ENCODE data around the gene PTPRU. TPM values are rescaled to one million over a fixed set of nuclear protein-coding genes. Genes with fewer than 3 reads are reported as not detected.

Gene PTPRU
- total and polyA plus RNA-seq, 2 experiments from 2014 or later, result 8.0 to 105 TPM

DNA sequence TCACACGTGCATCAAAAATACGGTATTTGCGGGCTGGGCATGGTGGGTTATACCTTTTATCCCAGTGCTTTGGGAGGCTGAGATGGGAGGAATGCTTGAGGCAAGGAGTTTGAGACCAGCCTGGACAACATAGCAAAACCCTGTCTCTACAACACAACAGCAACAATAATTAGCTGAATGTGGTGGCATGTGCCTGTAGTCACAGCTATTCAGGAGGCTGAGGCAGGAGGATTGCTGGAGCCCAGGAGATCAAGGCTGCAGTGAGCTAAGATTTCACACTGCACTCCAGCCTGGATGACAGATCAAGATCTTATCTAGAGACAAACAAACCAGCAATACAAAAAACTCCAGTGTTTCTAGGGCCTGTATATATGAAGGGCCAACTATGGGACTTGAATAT lies 30.6 kb downstream of the PTPRU start:
- H3K4me2 ChIP-seq, result no peak overlapping the region
- no peak overlapping the region for H3K4me3 Mint-ChIP-seq
- no peaks in the 10 kb centered on the region for H3K36me3 ChIP-seq (ENCODE audit: insufficient read depth)
- no peak overlapping the region for H3K27ac ChIP-seq (ENCODE audit: low read depth)
- H3K27ac Mint-ChIP-seq, result no peak overlapping the region
- DNase-seq (ENCODE audit: low spot score) (no peak), ATAC-seq (no peak)
- H3F3A ChIP-seq (replicated peaks; ENCODE audit: low read depth), result no peaks in the 10 kb centered on the region
- peaks cover 2% of the 10 kb centered on the region; the same call in 1 of the 2 replicates for H3K79me2 ChIP-seq (replicated peaks; ENCODE audit: insufficient read depth)
- H3K4me3 ChIP-seq, result no peak overlapping the region
- no peaks in the 10 kb centered on the region; the same call in 1 of the 2 replicates for H4K20me1 ChIP-seq (replicated peaks; ENCODE audit: insufficient read depth)
- peaks cover 14% of the 10 kb centered on the region for H3K4me1 Mint-ChIP-seq
- H3K36me3 Mint-ChIP-seq (ENCODE audit: low read depth), result peaks cover 5% of the 10 kb centered on the region
- TF ChIP-seq, protein P1, sequence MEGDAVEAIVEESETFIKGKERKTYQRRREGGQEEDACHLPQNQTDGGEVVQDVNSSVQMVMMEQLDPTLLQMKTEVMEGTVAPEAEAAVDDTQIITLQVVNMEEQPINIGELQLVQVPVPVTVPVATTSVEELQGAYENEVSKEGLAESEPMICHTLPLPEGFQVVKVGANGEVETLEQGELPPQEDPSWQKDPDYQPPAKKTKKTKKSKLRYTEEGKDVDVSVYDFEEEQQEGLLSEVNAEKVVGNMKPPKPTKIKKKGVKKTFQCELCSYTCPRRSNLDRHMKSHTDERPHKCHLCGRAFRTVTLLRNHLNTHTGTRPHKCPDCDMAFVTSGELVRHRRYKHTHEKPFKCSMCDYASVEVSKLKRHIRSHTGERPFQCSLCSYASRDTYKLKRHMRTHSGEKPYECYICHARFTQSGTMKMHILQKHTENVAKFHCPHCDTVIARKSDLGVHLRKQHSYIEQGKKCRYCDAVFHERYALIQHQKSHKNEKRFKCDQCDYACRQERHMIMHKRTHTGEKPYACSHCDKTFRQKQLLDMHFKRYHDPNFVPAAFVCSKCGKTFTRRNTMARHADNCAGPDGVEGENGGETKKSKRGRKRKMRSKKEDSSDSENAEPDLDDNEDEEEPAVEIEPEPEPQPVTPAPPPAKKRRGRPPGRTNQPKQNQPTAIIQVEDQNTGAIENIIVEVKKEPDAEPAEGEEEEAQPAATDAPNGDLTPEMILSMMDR (conservative IDR thresholded peaks at IDR 0.05; ENCODE audit: low read depth in 2 of 2), result no peak
- no peak for TF ChIP-seq CREB1 (CRISPR knock-in tag; IDR thresholded peaks at IDR 0.05; ENCODE audit: low read depth)
- no peak for TF ChIP-seq EZH2 (IDR thresholded peaks at IDR 0.05; ENCODE audit: low read depth, unreplicated experiment)
- TF ChIP-seq, protein P2, sequence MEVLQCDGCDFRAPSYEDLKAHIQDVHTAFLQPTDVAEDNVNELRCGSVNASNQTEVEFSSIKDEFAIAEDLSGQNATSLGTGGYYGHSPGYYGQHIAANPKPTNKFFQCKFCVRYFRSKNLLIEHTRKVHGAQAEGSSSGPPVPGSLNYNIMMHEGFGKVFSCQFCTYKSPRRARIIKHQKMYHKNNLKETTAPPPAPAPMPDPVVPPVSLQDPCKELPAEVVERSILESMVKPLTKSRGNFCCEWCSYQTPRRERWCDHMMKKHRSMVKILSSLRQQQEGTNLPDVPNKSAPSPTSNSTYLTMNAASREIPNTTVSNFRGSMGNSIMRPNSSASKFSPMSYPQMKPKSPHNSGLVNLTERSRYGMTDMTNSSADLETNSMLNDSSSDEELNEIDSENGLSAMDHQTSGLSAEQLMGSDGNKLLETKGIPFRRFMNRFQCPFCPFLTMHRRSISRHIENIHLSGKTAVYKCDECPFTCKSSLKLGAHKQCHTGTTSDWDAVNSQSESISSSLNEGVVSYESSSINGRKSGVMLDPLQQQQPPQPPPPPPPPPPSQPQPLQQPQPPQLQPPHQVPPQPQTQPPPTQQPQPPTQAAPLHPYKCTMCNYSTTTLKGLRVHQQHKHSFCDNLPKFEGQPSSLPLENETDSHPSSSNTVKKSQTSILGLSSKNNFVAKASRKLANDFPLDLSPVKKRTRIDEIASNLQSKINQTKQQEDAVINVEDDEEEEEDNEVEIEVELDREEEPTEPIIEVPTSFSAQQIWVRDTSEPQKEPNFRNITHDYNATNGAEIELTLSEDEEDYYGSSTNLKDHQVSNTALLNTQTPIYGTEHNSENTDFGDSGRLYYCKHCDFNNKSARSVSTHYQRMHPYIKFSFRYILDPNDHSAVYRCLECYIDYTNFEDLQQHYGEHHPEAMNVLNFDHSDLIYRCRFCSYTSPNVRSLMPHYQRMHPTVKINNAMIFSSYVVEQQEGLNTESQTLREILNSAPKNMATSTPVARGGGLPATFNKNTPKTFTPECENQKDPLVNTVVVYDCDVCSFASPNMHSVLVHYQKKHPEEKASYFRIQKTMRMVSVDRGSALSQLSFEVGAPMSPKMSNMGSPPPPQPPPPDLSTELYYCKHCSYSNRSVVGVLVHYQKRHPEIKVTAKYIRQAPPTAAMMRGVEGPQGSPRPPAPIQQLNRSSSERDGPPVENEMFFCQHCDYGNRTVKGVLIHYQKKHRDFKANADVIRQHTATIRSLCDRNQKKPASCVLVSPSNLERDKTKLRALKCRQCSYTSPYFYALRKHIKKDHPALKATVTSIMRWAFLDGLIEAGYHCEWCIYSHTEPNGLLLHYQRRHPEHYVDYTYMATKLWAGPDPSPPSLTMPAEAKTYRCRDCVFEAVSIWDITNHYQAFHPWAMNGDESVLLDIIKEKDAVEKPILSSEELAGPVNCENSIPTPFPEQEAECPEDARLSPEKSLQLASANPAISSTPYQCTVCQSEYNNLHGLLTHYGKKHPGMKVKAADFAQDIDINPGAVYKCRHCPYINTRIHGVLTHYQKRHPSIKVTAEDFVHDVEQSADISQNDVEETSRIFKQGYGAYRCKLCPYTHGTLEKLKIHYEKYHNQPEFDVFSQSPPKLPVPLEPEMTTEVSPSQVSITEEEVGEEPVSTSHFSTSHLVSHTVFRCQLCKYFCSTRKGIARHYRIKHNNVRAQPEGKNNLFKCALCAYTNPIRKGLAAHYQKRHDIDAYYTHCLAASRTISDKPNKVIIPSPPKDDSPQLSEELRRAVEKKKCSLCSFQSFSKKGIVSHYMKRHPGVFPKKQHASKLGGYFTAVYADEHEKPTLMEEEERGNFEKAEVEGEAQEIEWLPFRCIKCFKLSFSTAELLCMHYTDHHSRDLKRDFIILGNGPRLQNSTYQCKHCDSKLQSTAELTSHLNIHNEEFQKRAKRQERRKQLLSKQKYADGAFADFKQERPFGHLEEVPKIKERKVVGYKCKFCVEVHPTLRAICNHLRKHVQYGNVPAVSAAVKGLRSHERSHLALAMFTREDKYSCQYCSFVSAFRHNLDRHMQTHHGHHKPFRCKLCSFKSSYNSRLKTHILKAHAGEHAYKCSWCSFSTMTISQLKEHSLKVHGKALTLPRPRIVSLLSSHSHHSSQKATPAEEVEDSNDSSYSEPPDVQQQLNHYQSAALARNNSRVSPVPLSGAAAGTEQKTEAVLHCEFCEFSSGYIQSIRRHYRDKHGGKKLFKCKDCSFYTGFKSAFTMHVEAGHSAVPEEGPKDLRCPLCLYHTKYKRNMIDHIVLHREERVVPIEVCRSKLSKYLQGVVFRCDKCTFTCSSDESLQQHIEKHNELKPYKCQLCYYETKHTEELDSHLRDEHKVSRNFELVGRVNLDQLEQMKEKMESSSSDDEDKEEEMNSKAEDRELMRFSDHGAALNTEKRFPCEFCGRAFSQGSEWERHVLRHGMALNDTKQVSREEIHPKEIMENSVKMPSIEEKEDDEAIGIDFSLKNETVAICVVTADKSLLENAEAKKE (CRISPR knock-in tag; IDR thresholded peaks at IDR 0.05), result no peak
- no peak for TF ChIP-seq STAT1 (IDR thresholded peaks at IDR 0.05; ENCODE audit: unreplicated experiment)
- TF ChIP-seq ZNF114 (CRISPR knock-in tag; IDR thresholded peaks at IDR 0.05), result no peak
- no peak for TF ChIP-seq POLR2AphosphoS5 (IDR thresholded peaks at IDR 0.05; ENCODE audit: low read depth)
- no peak for TF ChIP-seq JUNB (IDR thresholded peaks at IDR 0.05; ENCODE audit: unreplicated experiment)
- TF ChIP-seq NANOG (IDR thresholded peaks at IDR 0.05; ENCODE audit: borderline replicate concordance), result no peak
- no peak for TF ChIP-seq EZH2phosphoT487 (IDR thresholded peaks at IDR 0.05; ENCODE audit: unreplicated experiment)
- TF ChIP-seq, protein P3, sequence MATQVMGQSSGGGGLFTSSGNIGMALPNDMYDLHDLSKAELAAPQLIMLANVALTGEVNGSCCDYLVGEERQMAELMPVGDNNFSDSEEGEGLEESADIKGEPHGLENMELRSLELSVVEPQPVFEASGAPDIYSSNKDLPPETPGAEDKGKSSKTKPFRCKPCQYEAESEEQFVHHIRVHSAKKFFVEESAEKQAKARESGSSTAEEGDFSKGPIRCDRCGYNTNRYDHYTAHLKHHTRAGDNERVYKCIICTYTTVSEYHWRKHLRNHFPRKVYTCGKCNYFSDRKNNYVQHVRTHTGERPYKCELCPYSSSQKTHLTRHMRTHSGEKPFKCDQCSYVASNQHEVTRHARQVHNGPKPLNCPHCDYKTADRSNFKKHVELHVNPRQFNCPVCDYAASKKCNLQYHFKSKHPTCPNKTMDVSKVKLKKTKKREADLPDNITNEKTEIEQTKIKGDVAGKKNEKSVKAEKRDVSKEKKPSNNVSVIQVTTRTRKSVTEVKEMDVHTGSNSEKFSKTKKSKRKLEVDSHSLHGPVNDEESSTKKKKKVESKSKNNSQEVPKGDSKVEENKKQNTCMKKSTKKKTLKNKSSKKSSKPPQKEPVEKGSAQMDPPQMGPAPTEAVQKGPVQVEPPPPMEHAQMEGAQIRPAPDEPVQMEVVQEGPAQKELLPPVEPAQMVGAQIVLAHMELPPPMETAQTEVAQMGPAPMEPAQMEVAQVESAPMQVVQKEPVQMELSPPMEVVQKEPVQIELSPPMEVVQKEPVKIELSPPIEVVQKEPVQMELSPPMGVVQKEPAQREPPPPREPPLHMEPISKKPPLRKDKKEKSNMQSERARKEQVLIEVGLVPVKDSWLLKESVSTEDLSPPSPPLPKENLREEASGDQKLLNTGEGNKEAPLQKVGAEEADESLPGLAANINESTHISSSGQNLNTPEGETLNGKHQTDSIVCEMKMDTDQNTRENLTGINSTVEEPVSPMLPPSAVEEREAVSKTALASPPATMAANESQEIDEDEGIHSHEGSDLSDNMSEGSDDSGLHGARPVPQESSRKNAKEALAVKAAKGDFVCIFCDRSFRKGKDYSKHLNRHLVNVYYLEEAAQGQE (IDR thresholded peaks at IDR 0.05; ENCODE audit: unreplicated experiment), result no peak
- no peak for TF ChIP-seq ZNF331 (CRISPR knock-in tag; IDR thresholded peaks at IDR 0.05; ENCODE audit: low read depth)
- TF ChIP-seq, protein P4, sequence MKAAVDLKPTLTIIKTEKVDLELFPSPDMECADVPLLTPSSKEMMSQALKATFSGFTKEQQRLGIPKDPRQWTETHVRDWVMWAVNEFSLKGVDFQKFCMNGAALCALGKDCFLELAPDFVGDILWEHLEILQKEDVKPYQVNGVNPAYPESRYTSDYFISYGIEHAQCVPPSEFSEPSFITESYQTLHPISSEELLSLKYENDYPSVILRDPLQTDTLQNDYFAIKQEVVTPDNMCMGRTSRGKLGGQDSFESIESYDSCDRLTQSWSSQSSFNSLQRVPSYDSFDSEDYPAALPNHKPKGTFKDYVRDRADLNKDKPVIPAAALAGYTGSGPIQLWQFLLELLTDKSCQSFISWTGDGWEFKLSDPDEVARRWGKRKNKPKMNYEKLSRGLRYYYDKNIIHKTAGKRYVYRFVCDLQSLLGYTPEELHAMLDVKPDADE (IDR thresholded peaks at IDR 0.05), result no peak
- H3K27me3 Mint-ChIP-seq (ENCODE audit: insufficient read depth, low read depth, poor library complexity), result peaks cover 4% of the 10 kb centered on the region
- no peaks in the 10 kb centered on the region for H3K9me2 ChIP-seq (ENCODE audit: insufficient read depth)
- no peak overlapping the region for H2AFZ ChIP-seq
- peaks cover 2% of the 10 kb centered on the region; the same call in 1 of the 2 replicates for H3K27me3 ChIP-seq (ENCODE audit: insufficient read depth)
- H3K9me3 Mint-ChIP-seq, result no peaks in the 10 kb centered on the region; the same call in 2 of the 3 replicates
- H3K4me1 ChIP-seq (ENCODE audit: insufficient read depth), result peaks cover 14% of the 10 kb centered on the region

Measured in GM23338 (cell line).